Activated B cell treated with CpG ODN at 0.5 μM for 24 hours (primary cell): ENCODE data around the gene IARS1. TPM values are rescaled to one million over a fixed set of nuclear protein-coding genes. Genes with fewer than 3 reads are reported as not detected.

ENCODE experiments used
- ATAC-seq: fragments of 200-7000 bp; cut with Tn5 transposase; one replicate; pipeline ENCODE4 v1.10.0; 2021; ENCODE audit warnings: low read depth, mild to moderate bottlenecking, moderate library complexity
- CTCF ChIA-PET: fragments of 350-600 bp; sonication (Branson Sonifier 250); formaldehyde crosslinking; loops from one replicate; lab custom pipeline; 2021; ENCODE audit warnings: antibody characterized with exemption; lab: Charles Lee
- POLR2A ChIA-PET: fragments of 350-600 bp; sonication (Branson Sonifier 250); formaldehyde crosslinking; loops from one replicate; lab custom pipeline; 2021; ENCODE audit warnings: antibody characterized with exemption; lab: Charles Lee
- DNase-seq: peaks from one replicate; pipeline ENCODE4 v3.0.0; 2022
- H3K27ac Mint-ChIP-seq: one replicate; pipeline ENCODE4 v1.8.0; 2020; ENCODE audit warnings: mixed read lengths
- H3K27me3 Mint-ChIP-seq: one replicate; pipeline ENCODE4 v1.8.0; 2021; ENCODE audit warnings: mixed read lengths
- H3K36me3 Mint-ChIP-seq: one replicate; pipeline ENCODE4 v1.8.0; 2021; ENCODE audit warnings: low read depth, mixed read lengths
- H3K4me1 Mint-ChIP-seq: one replicate; pipeline ENCODE4 v1.8.0; 2021; ENCODE audit warnings: mixed read lengths
- H3K4me3 Mint-ChIP-seq: one replicate; pipeline ENCODE4 v1.8.0; 2020; ENCODE audit warnings: mild to moderate bottlenecking, mixed read lengths
- H3K9me3 Mint-ChIP-seq: one replicate; pipeline ENCODE4 v1.8.0; 2020; ENCODE audit warnings: mixed read lengths
- CTCF ChIP-seq: fragments of 200-600 bp; IDR thresholded peaks from one replicate; pipeline ENCODE4 v1.8.0; 2022; ENCODE audit warnings: antibody characterized with exemption, mild to moderate bottlenecking
- intact Hi-C: fragments of 100-400 bp; cut with micrococcal nuclease; formaldehyde crosslinking; loops from one replicate; pipeline ENCODE4 v1.15.1; 2024
- total RNA-seq: library from RNA; stranded (reverse); gene quantifications from 2 replicates; pipeline ENCODE4 v1.2.3, GENCODE V29; 2022

Gene IARS1
- total RNA-seq, 1 donor from 2014 or later: 205 TPM

GRCh38 chr9:92294297-92294676 is 790 bp upstream of the IARS1 start:
- Mint-ChIP-seq H3K9me3 (no peaks in the 10 kb centered on the region), H3K4me3 (peak overlapping the region; percentile 98), H3K36me3 (peaks cover 58% of the 10 kb centered on the region), H3K27me3 (no peaks in the 10 kb centered on the region), H3K27ac (peak overlapping the region; percentile 98), H3K4me1 (peaks cover 82% of the 10 kb centered on the region)
- ATAC-seq: peak; percentile 7
- TF ChIP-seq CTCF: no peak
- no peak for DNase-seq
- ChIA-PET POLR2A (interaction anchor here (1.4 kb wide), 1 partner anchor 31 kb away, joined by 5 read pairs; the partner anchor contains the start of genes CENPP and NOL8), CTCF (no interaction called here)
- intact Hi-C loops: no loop called here

- no peaks in the 10 kb centered on the region for H3K9me3 Mint-ChIP-seq
- no peak for TF ChIP-seq CTCF
- POLR2A ChIA-PET: no interaction called here
- no peak for DNase-seq
- peak overlapping the region; percentile 98 for H3K4me3 Mint-ChIP-seq
- peak overlapping the region; percentile 98 for H3K27ac Mint-ChIP-seq
- CTCF ChIA-PET: no interaction called here
- ATAC-seq: no peak
- intact Hi-C loops: loop anchor here (1.0 kb wide), 4 partner anchors 32 to 471 kb away; partner anchors contain the start of genes BICD2, CENPP, IPPK and NOL8
- H3K36me3 Mint-ChIP-seq: peaks cover 55% of the 10 kb centered on the region
- no peaks in the 10 kb centered on the region for H3K27me3 Mint-ChIP-seq
- H3K4me1 Mint-ChIP-seq: peaks cover 74% of the 10 kb centered on the region
Observed at GRCh38 chr9:92293075-92293354, 482 bp downstream of the IARS1 start.

GRCh38 chr9:92292338-92293074 is 991 bp downstream of the IARS1 start:
- ATAC-seq: no peak
- ChIA-PET CTCF (no interaction called here), POLR2A (interaction anchor here (1.0 kb wide), 1 partner anchor 1274 kb away, joined by 4 read pairs; no protein-coding TSS in a partner anchor)
- Mint-ChIP-seq H3K9me3 (no peaks in the 10 kb centered on the region), H3K27me3 (no peaks in the 10 kb centered on the region), H3K27ac (peak overlapping the region; percentile 98), H3K4me3 (peak overlapping the region; percentile 98), H3K36me3 (peaks cover 55% of the 10 kb centered on the region), H3K4me1 (peaks cover 69% of the 10 kb centered on the region)
- intact Hi-C loops: loop anchor here (1.0 kb wide), 4 partner anchors 33 to 472 kb away; partner anchors contain the start of genes BICD2, CENPP, IPPK and NOL8
- no peak for DNase-seq
- TF ChIP-seq CTCF: no peak

- H3K4me3 Mint-ChIP-seq: peak overlapping the region; percentile 98
- intact Hi-C loops: no loop called here
- H3K4me1 Mint-ChIP-seq: peaks cover 65% of the 10 kb centered on the region
- CTCF ChIA-PET: interaction anchor here (0.7 kb wide), 1 partner anchor 151 kb away, joined by 3 read pairs; no protein-coding TSS in a partner anchor
- H3K36me3 Mint-ChIP-seq: peaks cover 56% of the 10 kb centered on the region
- no peak for ATAC-seq
- TF ChIP-seq CTCF: no peak
- no peaks in the 10 kb centered on the region for H3K9me3 Mint-ChIP-seq
- no peak for DNase-seq
- no peaks in the 10 kb centered on the region for H3K27me3 Mint-ChIP-seq
- H3K27ac Mint-ChIP-seq: no peak overlapping the region
- POLR2A ChIA-PET: interaction anchor here (0.6 to 1.0 kb wide), 2 partner anchors 176 to 1275 kb away, joined by 4 to 5 read pairs; no protein-coding TSS in a partner anchor
Observed at GRCh38 chr9:92291577-92291976, 1.9 kb downstream of the IARS1 start.

GRCh38 chr9:92290785-92291429 is 2.6 kb downstream of the IARS1 start:
- Mint-ChIP-seq H3K36me3 (peaks cover 61% of the 10 kb centered on the region), H3K9me3 (no peaks in the 10 kb centered on the region), H3K27me3 (no peaks in the 10 kb centered on the region), H3K4me3 (peak overlapping the region; percentile 98), H3K4me1 (peaks cover 60% of the 10 kb centered on the region), H3K27ac (peak overlapping the region; percentile 18)
- ChIA-PET POLR2A (no interaction called here), CTCF (interaction anchor here (0.7 kb wide), 1 partner anchor 151 kb away, joined by 3 read pairs; no protein-coding TSS in a partner anchor)
- TF ChIP-seq CTCF: no peak
- ATAC-seq (no peak), DNase-seq (no peak)
- intact Hi-C loops: no loop called here
